Measurements from ENCODE around the gene LRRC32.

LRRC32 gene

GRCh38 chr11:76623884-76624419, 46.6 kb downstream of the LRRC32 start:
- H3K18ac ChIP-seq (ENCODE audit: low read length): peak overlapping the region; percentile 60
- H3K4me3 ChIP-seq (ENCODE audit: low read depth, low read length): no peak overlapping the region
- H3K27ac ChIP-seq (ENCODE audit: low read depth, low read length): peak overlapping the region; percentile 83
- H3K79me2 ChIP-seq (ENCODE audit: control insufficient read depth, insufficient read depth, low read length, poor library complexity): no peaks in the 10 kb centered on the region
- no peak overlapping the region for H3K23ac ChIP-seq (ENCODE audit: low read length)
- H4K12ac ChIP-seq (ENCODE audit: low read depth, low read length): no peak overlapping the region
- no peak for DNase-seq
- peak overlapping the region; percentile 47 for H2BK5ac ChIP-seq (ENCODE audit: low read depth, low read length, poor library complexity)
- no peak overlapping the region for H2AFZ ChIP-seq (ENCODE audit: insufficient read depth, low read length, poor library complexity)
- H2AK5ac ChIP-seq (ENCODE audit: low read length): peak overlapping the region; percentile 74
- peaks cover 20% of the 10 kb centered on the region for H3K79me1 ChIP-seq (ENCODE audit: low read length)
- H3K14ac ChIP-seq (ENCODE audit: low read length): peak overlapping the region; percentile 58
- H3K9me3 ChIP-seq (ENCODE audit: insufficient read depth, low read depth, low read length): peaks cover 11% of the 10 kb centered on the region
- peak overlapping the region; percentile 9 for H3K4ac ChIP-seq (ENCODE audit: low read depth, low read length)
- H3K4me2 ChIP-seq (ENCODE audit: low read length): no peak overlapping the region
- no CpG with 5 or more reads among the region's 6 CpGs for WGBS (ENCODE audit: extremely low coverage, insufficient coverage, insufficient read length)
- H3K27me3 ChIP-seq (ENCODE audit: insufficient read depth, low read length): no peaks in the 10 kb centered on the region
- H3K4me1 ChIP-seq (ENCODE audit: control insufficient read depth in 1 of 2, insufficient read depth in 2 of 2, low read length in 2 of 2): peaks cover 33 to 40% of the 10 kb centered on the region in 2 experiments
- H3K36me3 ChIP-seq (ENCODE audit: control insufficient read depth in 1 of 2, insufficient read depth in 2 of 2, low read length in 2 of 2): no peaks in the 10 kb centered on the region
- H4K8ac ChIP-seq (ENCODE audit: low read depth, low read length): peak overlapping the region; percentile 39
- peak overlapping the region; percentile 77 for H2BK120ac ChIP-seq (ENCODE audit: insufficient read depth, low read length, poor library complexity)
- H3K9ac ChIP-seq (ENCODE audit: low read length): no peak overlapping the region
- H4K91ac ChIP-seq (ENCODE audit: low read depth, low read length): peak overlapping the region; percentile 89
- H2BK12ac ChIP-seq (ENCODE audit: low read length): peak overlapping the region; percentile 85

- H4K91ac ChIP-seq (ENCODE audit: low read depth, low read length): peak overlapping the region; percentile 89
- H4K8ac ChIP-seq (ENCODE audit: low read depth, low read length): peak overlapping the region; percentile 39
- H3K36me3 ChIP-seq (ENCODE audit: control insufficient read depth in 1 of 2, insufficient read depth in 2 of 2, low read length in 2 of 2): no peaks in the 10 kb centered on the region
- no peaks in the 10 kb centered on the region for H3K27me3 ChIP-seq (ENCODE audit: insufficient read depth, low read length)
- no peak overlapping the region for H3K23ac ChIP-seq (ENCODE audit: low read length)
- H2BK12ac ChIP-seq (ENCODE audit: low read length): peak overlapping the region; percentile 47
- H2AK5ac ChIP-seq (ENCODE audit: low read length): peak overlapping the region; percentile 38
- H3K18ac ChIP-seq (ENCODE audit: low read length): peak overlapping the region; percentile 17
- peak overlapping the region; percentile 9 for H3K4ac ChIP-seq (ENCODE audit: low read depth, low read length)
- peak overlapping the region; percentile 47 for H2BK5ac ChIP-seq (ENCODE audit: low read depth, low read length, poor library complexity)
- DNase-seq: no peak
- H3K9ac ChIP-seq (ENCODE audit: low read length): no peak overlapping the region
- WGBS (ENCODE audit: extremely low coverage, insufficient coverage, insufficient read length): no CpG with 5 or more reads among the region's 12 CpGs
- H3K4me3 ChIP-seq (ENCODE audit: low read depth, low read length): no peak overlapping the region
- H3K9me3 ChIP-seq (ENCODE audit: insufficient read depth, low read depth, low read length): peaks cover 11% of the 10 kb centered on the region
- no peak overlapping the region for H2AFZ ChIP-seq (ENCODE audit: insufficient read depth, low read length, poor library complexity)
- H3K79me1 ChIP-seq (ENCODE audit: low read length): peaks cover 18% of the 10 kb centered on the region
- H3K4me1 ChIP-seq (ENCODE audit: control insufficient read depth in 1 of 2, insufficient read depth in 2 of 2, low read length in 2 of 2): peaks cover 33 to 40% of the 10 kb centered on the region in 2 experiments
- no peaks in the 10 kb centered on the region for H3K79me2 ChIP-seq (ENCODE audit: control insufficient read depth, insufficient read depth, low read length, poor library complexity)
- no peak overlapping the region for H3K4me2 ChIP-seq (ENCODE audit: low read length)
- H3K14ac ChIP-seq (ENCODE audit: low read length): peak overlapping the region; percentile 58
- no peak overlapping the region for H4K12ac ChIP-seq (ENCODE audit: low read depth, low read length)
- peak overlapping the region; percentile 83 for H3K27ac ChIP-seq (ENCODE audit: low read depth, low read length)
- peak overlapping the region; percentile 77 for H2BK120ac ChIP-seq (ENCODE audit: insufficient read depth, low read length, poor library complexity)
Observed at GRCh38 chr11:76623171-76623883, 47.2 kb downstream of the LRRC32 start.

GRCh38 chr11:76622493-76623094, 48.0 kb downstream of the LRRC32 start:
- H2AK5ac ChIP-seq (ENCODE audit: low read length): peak overlapping the region; percentile 84
- peak overlapping the region; percentile 28 for H2BK5ac ChIP-seq (ENCODE audit: low read depth, low read length, poor library complexity)
- no peak overlapping the region for H3K4me3 ChIP-seq (ENCODE audit: low read depth, low read length)
- H2BK120ac ChIP-seq (ENCODE audit: insufficient read depth, low read length, poor library complexity): peak overlapping the region; percentile 26
- peak overlapping the region; percentile 5 for H4K8ac ChIP-seq (ENCODE audit: low read depth, low read length)
- no peak overlapping the region for H3K23ac ChIP-seq (ENCODE audit: low read length)
- no peak for DNase-seq
- H4K91ac ChIP-seq (ENCODE audit: low read depth, low read length): peak overlapping the region; percentile 89
- peaks cover 9% of the 10 kb centered on the region for H3K9me3 ChIP-seq (ENCODE audit: insufficient read depth, low read depth, low read length)
- no peak overlapping the region for H3K4me2 ChIP-seq (ENCODE audit: low read length)
- no peak overlapping the region for H3K9ac ChIP-seq (ENCODE audit: low read length)
- WGBS (ENCODE audit: extremely low coverage, insufficient coverage, insufficient read length): no CpG with 5 or more reads among the region's 5 CpGs
- H4K12ac ChIP-seq (ENCODE audit: low read depth, low read length): no peak overlapping the region
- peak overlapping the region; percentile 72 for H2BK12ac ChIP-seq (ENCODE audit: low read length)
- no peak overlapping the region for H3K4ac ChIP-seq (ENCODE audit: low read depth, low read length)
- no peaks in the 10 kb centered on the region for H3K27me3 ChIP-seq (ENCODE audit: insufficient read depth, low read length)
- peaks cover 18% of the 10 kb centered on the region for H3K79me1 ChIP-seq (ENCODE audit: low read length)
- no peak overlapping the region for H3K18ac ChIP-seq (ENCODE audit: low read length)
- H2AFZ ChIP-seq (ENCODE audit: insufficient read depth, low read length, poor library complexity): no peak overlapping the region
- no peaks in the 10 kb centered on the region for H3K79me2 ChIP-seq (ENCODE audit: control insufficient read depth, insufficient read depth, low read length, poor library complexity)
- no peaks in the 10 kb centered on the region for H3K36me3 ChIP-seq (ENCODE audit: control insufficient read depth in 1 of 2, insufficient read depth in 2 of 2, low read length in 2 of 2)
- peaks cover 33 to 40% of the 10 kb centered on the region in 2 experiments for H3K4me1 ChIP-seq (ENCODE audit: control insufficient read depth in 1 of 2, insufficient read depth in 2 of 2, low read length in 2 of 2)
- peak overlapping the region; percentile 16 for H3K14ac ChIP-seq (ENCODE audit: low read length)
- H3K27ac ChIP-seq (ENCODE audit: low read depth, low read length): no peak overlapping the region

GRCh38 chr11:76621868-76622267, 48.7 kb downstream of the LRRC32 start:
- H3K4me3 ChIP-seq (ENCODE audit: low read depth, low read length): no peak overlapping the region
- no peaks in the 10 kb centered on the region for H3K79me2 ChIP-seq (ENCODE audit: control insufficient read depth, insufficient read depth, low read length, poor library complexity)
- no peak overlapping the region for H3K23ac ChIP-seq (ENCODE audit: low read length)
- no peaks in the 10 kb centered on the region for H3K36me3 ChIP-seq (ENCODE audit: control insufficient read depth in 1 of 2, insufficient read depth in 2 of 2, low read length in 2 of 2)
- H3K4me2 ChIP-seq (ENCODE audit: low read length): no peak overlapping the region
- DNase-seq: no peak
- no peak overlapping the region for H2BK5ac ChIP-seq (ENCODE audit: low read depth, low read length, poor library complexity)
- H2BK120ac ChIP-seq (ENCODE audit: insufficient read depth, low read length, poor library complexity): peak overlapping the region; percentile 0
- peaks cover 33 to 40% of the 10 kb centered on the region in 2 experiments for H3K4me1 ChIP-seq (ENCODE audit: control insufficient read depth in 1 of 2, insufficient read depth in 2 of 2, low read length in 2 of 2)
- H3K27ac ChIP-seq (ENCODE audit: low read depth, low read length): peak overlapping the region; percentile 6
- H3K27me3 ChIP-seq (ENCODE audit: insufficient read depth, low read length): no peaks in the 10 kb centered on the region
- WGBS (ENCODE audit: extremely low coverage, insufficient coverage, insufficient read length): no CpG with 5 or more reads among the region's 7 CpGs
- no peak overlapping the region for H3K14ac ChIP-seq (ENCODE audit: low read length)
- H2AFZ ChIP-seq (ENCODE audit: insufficient read depth, low read length, poor library complexity): no peak overlapping the region
- H4K91ac ChIP-seq (ENCODE audit: low read depth, low read length): peak overlapping the region; percentile 89
- peak overlapping the region; percentile 44 for H4K8ac ChIP-seq (ENCODE audit: low read depth, low read length)
- no peak overlapping the region for H2AK5ac ChIP-seq (ENCODE audit: low read length)
- H3K79me1 ChIP-seq (ENCODE audit: low read length): peaks cover 18% of the 10 kb centered on the region
- H2BK12ac ChIP-seq (ENCODE audit: low read length): peak overlapping the region; percentile 72
- H3K9me3 ChIP-seq (ENCODE audit: insufficient read depth, low read depth, low read length): peaks cover 11% of the 10 kb centered on the region
- H3K9ac ChIP-seq (ENCODE audit: low read length): no peak overlapping the region
- H4K12ac ChIP-seq (ENCODE audit: low read depth, low read length): no peak overlapping the region
- no peak overlapping the region for H3K4ac ChIP-seq (ENCODE audit: low read depth, low read length)
- no peak overlapping the region for H3K18ac ChIP-seq (ENCODE audit: low read length)
